ENCODE data around the gene SMIM35.

The SMIM35 gene

GRCh38 chr11:118055966-118056365 is 30.8 kb downstream of the SMIM35 start:
- no peak for DNase-seq

- DNase-seq: no peak
Observed at GRCh38 chr11:118054712-118055640, 31.8 kb downstream of the SMIM35 start.

GRCh38 chr11:118052581-118053206 is 34.1 kb downstream of the SMIM35 start:
- DNase-seq: no peak

GRCh38 chr11:118051611-118052461 is 34.9 kb downstream of the SMIM35 start:
- DNase-seq: no peak

GRCh38 chr11:118051136-118051610 is 35.6 kb downstream of the SMIM35 start:
- DNase-seq: no peak

GRCh38 chr11:118050208-118050891 is 36.4 kb downstream of the SMIM35 start:
- DNase-seq: no peak

GRCh38 chr11:118049771-118050170 is 37.0 kb downstream of the SMIM35 start:
- no peak for DNase-seq

GRCh38 chr11:118048472-118049370 is 38.0 kb downstream of the SMIM35 start:
- no peak for DNase-seq

- no peak for DNase-seq
Observed at GRCh38 chr11:118047749-118048148, 39.0 kb downstream of the SMIM35 start.

GRCh38 chr11:118046964-118047700 is 39.6 kb downstream of the SMIM35 start:
- DNase-seq: no peak

GRCh38 chr11:118046051-118046963 is 40.5 kb downstream of the SMIM35 start:
- peak; percentile 54 for DNase-seq

GRCh38 chr11:118045191-118045590 is 41.6 kb downstream of the SMIM35 start:
- DNase-seq: no peak

- no peak for DNase-seq
Observed at GRCh38 chr11:118042796-118043195, 44.0 kb downstream of the SMIM35 start.

- DNase-seq: no peak
Observed at GRCh38 chr11:118042141-118042540, 44.6 kb downstream of the SMIM35 start.

- no peak for DNase-seq
Observed at GRCh38 chr11:118033443-118033842, 53.3 kb downstream of the SMIM35 start.

GRCh38 chr11:118028626-118029025 is 58.1 kb downstream of the SMIM35 start:
- DNase-seq: no peak

GRCh38 chr11:118027694-118028093 is 59.1 kb downstream of the SMIM35 start:
- DNase-seq: no peak

- DNase-seq: no peak
Observed at GRCh38 chr11:118021146-118021545, 65.6 kb downstream of the SMIM35 start.

- DNase-seq: no peak
Observed at GRCh38 chr11:118018401-118018800, 68.4 kb downstream of the SMIM35 start.
